Measurements from ENCODE around the gene EXOC3L1. TPM values are rescaled to one million over a fixed set of nuclear protein-coding genes. Genes with fewer than 3 reads are reported as not detected.

Gene EXOC3L1
- total RNA-seq, 4 donors from 2014 or later: 1.2 to 10.9 (median 4.7) TPM

DNA sequence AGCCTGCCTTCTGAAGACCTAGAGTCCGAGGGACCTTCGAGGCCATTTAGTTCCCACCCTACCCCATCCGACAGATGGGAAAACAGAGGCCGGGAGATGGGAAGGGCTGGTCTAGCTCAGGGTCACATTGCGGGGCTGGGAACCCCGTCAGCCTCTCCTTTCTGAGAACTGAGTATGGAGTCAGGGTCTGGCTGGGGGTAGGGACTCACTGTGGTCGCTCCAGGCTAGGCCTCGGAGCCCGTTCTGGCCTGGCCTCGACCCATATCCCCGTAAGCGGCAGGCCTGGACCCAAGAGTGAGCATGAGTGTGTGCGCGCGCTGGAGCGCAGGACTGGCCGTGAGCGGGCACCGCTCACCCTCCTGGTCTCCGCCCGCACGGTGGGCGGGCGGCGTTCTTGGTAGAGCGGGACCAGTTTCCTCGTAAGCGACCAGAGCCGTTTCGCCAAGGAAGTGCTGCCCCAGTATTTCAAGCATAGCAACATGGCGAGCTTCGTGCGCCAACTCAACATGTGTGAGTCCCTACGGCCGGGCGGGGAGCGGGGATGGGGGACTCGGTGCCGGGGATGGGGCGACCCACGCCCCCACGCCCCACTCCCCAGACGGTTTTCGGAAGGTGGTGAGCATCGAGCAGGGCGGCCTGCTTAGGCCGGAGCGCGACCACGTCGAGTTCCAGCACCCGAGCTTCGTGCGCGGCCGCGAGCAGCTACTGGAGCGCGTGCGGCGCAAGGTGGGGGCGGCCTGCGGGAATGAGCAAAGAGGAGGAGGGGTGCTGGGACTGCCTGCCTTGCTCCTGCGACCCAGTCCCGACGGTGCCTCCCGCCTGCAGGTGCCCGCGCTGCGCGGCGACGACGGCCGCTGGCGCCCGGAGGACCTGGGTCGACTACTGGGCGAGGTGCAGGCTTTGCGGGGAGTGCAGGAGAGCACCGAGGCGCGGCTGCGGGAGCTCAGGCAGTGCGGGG, 24.5 kb downstream of the EXOC3L1 start:
- Histone ChIP-seq H3K27me3 (peaks cover 0 to 3% of the 10 kb centered on the region in 2 donors), H3K36me3 (no peaks in the 10 kb centered on the region), H3K9me3 (no peaks in the 10 kb centered on the region), H3K4me3 (peak overlapping the region in 2 of 4 donors; percentile 39 to 57), H3K4me1 (peaks cover 14 to 64% (median 43%) of the 10 kb centered on the region in 4 donors), H3K27ac (peak overlapping the region in 2 of 4 donors; percentile 7 to 31)
- TF ChIP-seq, protein P1, sequence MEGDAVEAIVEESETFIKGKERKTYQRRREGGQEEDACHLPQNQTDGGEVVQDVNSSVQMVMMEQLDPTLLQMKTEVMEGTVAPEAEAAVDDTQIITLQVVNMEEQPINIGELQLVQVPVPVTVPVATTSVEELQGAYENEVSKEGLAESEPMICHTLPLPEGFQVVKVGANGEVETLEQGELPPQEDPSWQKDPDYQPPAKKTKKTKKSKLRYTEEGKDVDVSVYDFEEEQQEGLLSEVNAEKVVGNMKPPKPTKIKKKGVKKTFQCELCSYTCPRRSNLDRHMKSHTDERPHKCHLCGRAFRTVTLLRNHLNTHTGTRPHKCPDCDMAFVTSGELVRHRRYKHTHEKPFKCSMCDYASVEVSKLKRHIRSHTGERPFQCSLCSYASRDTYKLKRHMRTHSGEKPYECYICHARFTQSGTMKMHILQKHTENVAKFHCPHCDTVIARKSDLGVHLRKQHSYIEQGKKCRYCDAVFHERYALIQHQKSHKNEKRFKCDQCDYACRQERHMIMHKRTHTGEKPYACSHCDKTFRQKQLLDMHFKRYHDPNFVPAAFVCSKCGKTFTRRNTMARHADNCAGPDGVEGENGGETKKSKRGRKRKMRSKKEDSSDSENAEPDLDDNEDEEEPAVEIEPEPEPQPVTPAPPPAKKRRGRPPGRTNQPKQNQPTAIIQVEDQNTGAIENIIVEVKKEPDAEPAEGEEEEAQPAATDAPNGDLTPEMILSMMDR (IDR thresholded peaks at IDR 0.05): no peak
- no peak for TF ChIP-seq POLR2A (IDR thresholded peaks at IDR 0.05)
- DNase-seq: peak in 1 of 3 donors; percentile 48

DNA sequence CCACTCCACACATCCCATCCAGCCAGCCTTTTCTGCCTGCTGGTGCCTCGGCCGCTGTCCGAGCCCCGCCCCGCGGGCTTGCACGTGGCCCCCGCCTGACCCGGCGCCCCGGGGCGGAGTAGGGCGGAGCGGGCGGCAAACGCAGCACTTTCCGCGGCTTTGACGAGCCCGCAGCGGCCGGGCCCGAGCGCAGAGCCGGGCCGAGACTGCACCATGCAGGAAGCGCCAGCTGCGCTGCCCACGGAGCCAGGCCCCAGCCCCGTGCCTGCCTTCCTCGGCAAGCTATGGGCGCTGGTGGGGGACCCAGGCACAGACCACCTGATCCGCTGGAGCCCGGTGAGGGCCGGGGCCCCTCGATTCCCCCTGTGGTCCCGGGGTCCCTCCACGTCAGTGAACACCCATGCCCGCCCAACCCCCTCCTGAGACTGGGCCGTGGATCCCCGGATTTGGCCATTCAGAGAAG, 25.3 kb downstream of the EXOC3L1 start, which contains the start of gene HSF4:
HSF4 (plus strand) TSS at position 147 of the 463 bp plus-strand sequence; CDS start at position 214, 67 bp downstream.
- Histone ChIP-seq H3K36me3 (no peaks in the 10 kb centered on the region), H3K4me1 (peaks cover 14 to 57% (median 35%) of the 10 kb centered on the region in 4 donors), H3K4me3 (peak within 1 kb of the TSS; percentile 7 to 57 (median 38)), H3K9me3 (no peaks in the 10 kb centered on the region), H3K27ac (peak within 1 kb of the TSS in 3 of 4 donors; percentile 7 to 66 (median 38)), H3K27me3 (peaks cover 0 to 3% of the 10 kb centered on the region in 2 donors)
- DNase-seq: peak in 2 of 3 donors; percentile 80 to 83
- TF ChIP-seq, protein P1 (IDR thresholded peaks at IDR 0.05): no peak
- peak in 1 of 2 donors; percentile 43 for TF ChIP-seq POLR2A (IDR thresholded peaks at IDR 0.05)

DNA sequence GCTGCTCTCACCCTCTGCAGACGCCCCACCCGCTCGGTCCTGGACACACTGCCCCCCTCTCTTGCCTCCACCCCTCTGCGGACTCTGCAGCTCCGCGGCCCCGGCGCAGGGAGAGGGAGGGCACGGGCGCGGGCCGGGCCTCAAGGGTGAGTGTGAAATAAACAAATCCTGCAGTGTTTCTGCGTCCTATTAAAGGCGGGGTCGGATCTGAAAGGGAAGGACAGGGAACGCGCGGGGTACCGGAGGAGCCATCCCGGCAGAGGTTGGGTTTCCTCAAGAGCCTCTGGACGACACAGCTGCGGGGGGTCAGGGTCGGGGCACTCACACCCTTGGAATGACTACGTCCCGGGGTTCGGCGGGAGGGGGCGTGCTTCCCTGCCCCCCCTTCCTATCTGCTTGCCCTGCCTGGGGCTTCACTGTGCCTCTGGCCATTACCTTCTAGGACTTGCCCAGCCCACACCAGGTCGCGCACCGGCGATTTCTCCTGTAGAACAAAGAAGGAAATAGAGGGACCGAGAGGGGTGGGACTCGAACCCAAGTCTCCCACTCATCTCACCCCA, 25.9 kb downstream of the EXOC3L1 start:
- no peaks in the 10 kb centered on the region for H3K36me3 ChIP-seq
- no peaks in the 10 kb centered on the region for H3K9me3 ChIP-seq
- peaks cover 14 to 53% (median 31%) of the 10 kb centered on the region in 4 donors for H3K4me1 ChIP-seq
- DNase-seq: no peak
- H3K27ac ChIP-seq: peak overlapping the region in 3 of 4 donors; percentile 7 to 66 (median 31)
- H3K4me3 ChIP-seq: peak overlapping the region; percentile 7 to 57 (median 38)
- no peak for TF ChIP-seq POLR2A (IDR thresholded peaks at IDR 0.05)
- TF ChIP-seq, protein P1 (IDR thresholded peaks at IDR 0.05): no peak
- peaks cover 0 to 3% of the 10 kb centered on the region in 2 donors for H3K27me3 ChIP-seq

DNA sequence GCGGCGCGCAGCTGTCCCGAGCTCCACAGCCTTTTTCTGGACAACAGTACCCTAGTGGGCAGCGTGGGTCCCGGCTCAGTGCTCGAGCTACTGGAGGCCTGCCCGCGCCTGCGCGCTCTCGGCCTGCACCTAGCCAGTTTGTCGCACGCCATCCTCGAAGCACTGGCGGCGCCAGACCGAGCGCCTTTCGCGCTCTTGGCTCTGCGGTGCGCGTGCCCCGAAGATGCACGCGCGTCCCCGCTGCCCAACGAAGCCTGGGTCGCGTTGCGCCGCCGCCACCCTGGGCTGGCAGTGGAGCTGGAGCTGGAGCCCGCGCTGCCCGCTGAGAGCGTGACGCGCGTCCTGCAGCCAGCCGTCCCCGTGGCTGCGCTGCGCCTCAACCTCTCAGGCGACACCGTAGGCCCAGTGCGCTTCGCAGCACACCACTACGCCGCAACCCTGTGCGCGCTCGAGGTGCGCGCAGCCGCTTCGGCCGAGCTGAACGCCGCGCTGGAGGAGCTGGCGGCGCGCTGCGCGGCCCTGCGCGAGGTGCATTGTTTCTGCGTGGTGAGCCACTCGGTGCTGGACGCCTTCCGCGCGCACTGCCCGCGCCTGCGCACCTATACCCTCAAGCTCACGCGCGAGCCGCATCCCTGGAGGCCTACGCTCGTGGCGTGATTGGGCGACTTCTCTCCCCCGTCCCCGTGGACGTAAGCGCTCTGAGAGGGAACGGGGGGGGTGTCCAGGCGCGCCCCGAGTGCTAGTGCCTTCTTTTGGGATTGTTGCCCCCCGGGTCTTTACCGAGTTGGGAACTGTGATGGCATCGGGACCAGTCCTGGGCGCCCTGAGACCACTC, 26.6 kb downstream of the EXOC3L1 start:
- peak overlapping the region in 3 of 4 donors; percentile 7 to 66 (median 38) for H3K27ac ChIP-seq
- peaks cover 14 to 56% (median 34%) of the 10 kb centered on the region in 4 donors for H3K4me1 ChIP-seq
- no peaks in the 10 kb centered on the region for H3K9me3 ChIP-seq
- TF ChIP-seq, protein P1 (IDR thresholded peaks at IDR 0.05): peak in 1 of 6 experiments; percentile 2
- TF ChIP-seq POLR2A (IDR thresholded peaks at IDR 0.05): no peak
- H3K27me3 ChIP-seq: peaks cover 0 to 3% of the 10 kb centered on the region in 2 donors
- no peaks in the 10 kb centered on the region for H3K36me3 ChIP-seq
- DNase-seq: peak in 2 of 3 donors; percentile 59 to 65
- peak overlapping the region; percentile 7 to 57 (median 38) for H3K4me3 ChIP-seq
